IMR-90 (cell line): ENCODE data around the gene POU2F1.

Experiments
- BHLHE40 ChIP-seq: fragments of 150-350 bp; IDR thresholded peaks from 2 replicates; pipeline ENCODE4 v1.6.1; 2016; ENCODE audit warnings: mild to moderate bottlenecking, low read depth, low read length
- CEBPB ChIP-seq: IDR thresholded peaks from 2 replicates; pipeline ENCODE4 v1.6.1; 2012; ENCODE audit warnings: low read depth, low read length, improper control_type of control experiment
- CHD1 ChIP-seq: IDR thresholded peaks from 2 replicates; pipeline ENCODE4 v1.6.1; 2012; ENCODE audit warnings: low read depth, low read length, improper control_type of control experiment
- CTCF ChIP-seq: conservative IDR thresholded peaks from 2 replicates; pipeline ENCODE4 v1.5.1; 2012; ENCODE audit warnings: mild to moderate bottlenecking, low read depth, low read length, improper control_type of control experiment
- ELK1 ChIP-seq: fragments of 150-350 bp; IDR thresholded peaks from 2 replicates; pipeline ENCODE4 v1.6.1; 2016; ENCODE audit warnings: low read depth, mild to moderate bottlenecking, low read length, moderate library complexity, borderline replicate concordance
- MAFK ChIP-seq: IDR thresholded peaks from 2 replicates; pipeline ENCODE4 v1.6.1; 2012; ENCODE audit warnings: low read depth, low read length, improper control_type of control experiment
- MAZ ChIP-seq: IDR thresholded peaks from 2 replicates; pipeline ENCODE4 v1.6.1; 2012; ENCODE audit warnings: low read depth, mild to moderate bottlenecking, low read length, improper control_type of control experiment, moderate library complexity, borderline replicate concordance
- POLR2A ChIP-seq: IDR thresholded peaks from 2 replicates; pipeline ENCODE4 v1.6.1; 2012; ENCODE audit warnings: mild to moderate bottlenecking, low read depth, low read length
- RAD21 ChIP-seq: IDR thresholded peaks from 2 replicates; pipeline ENCODE4 v1.6.1; 2012; ENCODE audit warnings: low read length, improper control_type of control experiment
- RCOR1 ChIP-seq: IDR thresholded peaks from 2 replicates; pipeline ENCODE4 v1.6.1; 2012; ENCODE audit warnings: mild to moderate bottlenecking, low read length, improper control_type of control experiment; ENCODE audit not compliant: insufficient replicate concordance
- RFX5 ChIP-seq: IDR thresholded peaks from 2 replicates; pipeline ENCODE4 v1.8.0; 2012; ENCODE audit warnings: low read depth, mild to moderate bottlenecking, low read length, moderate library complexity
- SMC3 ChIP-seq: fragments of 150-350 bp; IDR thresholded peaks from 2 replicates; pipeline ENCODE4 v1.6.1; 2016; ENCODE audit warnings: low read depth, mild to moderate bottlenecking, antibody characterized with exemption, low read length, moderate library complexity
- USF2 ChIP-seq: fragments of 150-350 bp; IDR thresholded peaks from 2 replicates; pipeline ENCODE4 v1.6.1; 2017; ENCODE audit warnings: mild to moderate bottlenecking, antibody characterized with exemption, low read length, low read depth

DNA sequence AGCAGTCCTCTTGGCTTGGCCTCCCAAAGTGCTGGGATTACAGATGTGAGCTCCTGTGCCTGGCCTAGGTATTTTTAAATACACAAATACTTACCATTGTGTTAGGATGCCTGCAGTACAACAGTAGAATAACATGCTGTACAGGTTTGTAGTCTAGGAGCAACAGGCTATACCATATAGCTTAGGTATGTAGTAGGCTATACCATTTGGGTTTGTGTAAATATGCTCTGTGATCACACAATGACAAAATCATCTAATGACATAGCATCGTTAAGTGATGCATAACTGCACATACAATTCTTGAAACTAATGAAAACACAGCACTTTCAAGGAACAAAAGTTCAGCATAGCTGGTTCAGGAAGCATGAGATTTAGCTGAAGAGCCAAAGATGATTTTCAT lies 12.7 kb downstream of the POU2F1 start:
- TF ChIP-seq MAZ (no peak), POLR2A (no peak), CTCF (no peak), ELK1 (no peak), RFX5 (no peak), MAFK (no peak), RAD21 (no peak), SMC3 (no peak), USF2 (no peak), CHD1 (no peak), CEBPB (no peak), RCOR1 (no peak), BHLHE40 (no peak)
